GM12872 (cell line): ENCODE measurements around the gene HIVEP3.

Experiments
- TF ChIP-seq, protein P1 (sequence below): IDR thresholded peaks from 3 replicates; pipeline ENCODE4 v1.5.1; 2011; ENCODE audit warnings: low read depth, mild to moderate bottlenecking, low read length, moderate library complexity; ENCODE audit not compliant: insufficient read depth

The HIVEP3 gene

DNA sequence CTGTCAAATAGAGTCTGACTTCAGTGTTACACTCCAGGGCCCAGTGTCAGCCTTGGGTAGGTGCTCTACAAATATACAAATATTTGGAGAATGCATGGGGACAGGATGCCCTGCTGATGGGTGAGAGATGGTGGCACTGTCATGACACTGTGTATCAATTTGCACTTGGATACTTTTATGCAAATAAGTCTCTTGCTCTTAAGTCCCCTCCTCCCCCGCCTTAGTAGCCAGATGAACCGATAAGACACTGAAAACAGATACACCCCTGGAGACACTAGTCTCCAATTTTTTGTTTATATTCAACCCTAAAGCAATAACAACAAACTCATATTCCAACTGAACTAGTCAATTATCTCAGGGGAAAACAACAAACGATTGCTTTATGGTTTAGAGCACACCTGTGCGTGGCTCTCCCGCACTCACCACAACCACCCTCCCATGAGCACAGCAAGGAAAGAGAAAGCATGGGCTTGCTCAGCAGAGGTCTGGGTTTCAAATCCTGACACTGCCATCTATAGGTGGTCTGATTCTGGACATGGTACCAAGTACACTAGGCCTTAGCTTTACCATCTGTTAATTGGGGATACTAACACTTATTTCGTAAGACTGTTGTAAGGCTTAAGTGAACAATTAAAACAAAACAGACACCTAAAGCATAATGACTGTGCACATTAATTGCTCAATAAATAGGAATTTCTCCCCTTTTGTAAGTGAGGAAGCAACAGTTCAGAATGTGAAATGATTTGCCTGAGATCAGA, 50.3 kb downstream of the HIVEP3 start:
- TF ChIP-seq, protein P1, sequence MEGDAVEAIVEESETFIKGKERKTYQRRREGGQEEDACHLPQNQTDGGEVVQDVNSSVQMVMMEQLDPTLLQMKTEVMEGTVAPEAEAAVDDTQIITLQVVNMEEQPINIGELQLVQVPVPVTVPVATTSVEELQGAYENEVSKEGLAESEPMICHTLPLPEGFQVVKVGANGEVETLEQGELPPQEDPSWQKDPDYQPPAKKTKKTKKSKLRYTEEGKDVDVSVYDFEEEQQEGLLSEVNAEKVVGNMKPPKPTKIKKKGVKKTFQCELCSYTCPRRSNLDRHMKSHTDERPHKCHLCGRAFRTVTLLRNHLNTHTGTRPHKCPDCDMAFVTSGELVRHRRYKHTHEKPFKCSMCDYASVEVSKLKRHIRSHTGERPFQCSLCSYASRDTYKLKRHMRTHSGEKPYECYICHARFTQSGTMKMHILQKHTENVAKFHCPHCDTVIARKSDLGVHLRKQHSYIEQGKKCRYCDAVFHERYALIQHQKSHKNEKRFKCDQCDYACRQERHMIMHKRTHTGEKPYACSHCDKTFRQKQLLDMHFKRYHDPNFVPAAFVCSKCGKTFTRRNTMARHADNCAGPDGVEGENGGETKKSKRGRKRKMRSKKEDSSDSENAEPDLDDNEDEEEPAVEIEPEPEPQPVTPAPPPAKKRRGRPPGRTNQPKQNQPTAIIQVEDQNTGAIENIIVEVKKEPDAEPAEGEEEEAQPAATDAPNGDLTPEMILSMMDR = peak; percentile 68

DNA sequence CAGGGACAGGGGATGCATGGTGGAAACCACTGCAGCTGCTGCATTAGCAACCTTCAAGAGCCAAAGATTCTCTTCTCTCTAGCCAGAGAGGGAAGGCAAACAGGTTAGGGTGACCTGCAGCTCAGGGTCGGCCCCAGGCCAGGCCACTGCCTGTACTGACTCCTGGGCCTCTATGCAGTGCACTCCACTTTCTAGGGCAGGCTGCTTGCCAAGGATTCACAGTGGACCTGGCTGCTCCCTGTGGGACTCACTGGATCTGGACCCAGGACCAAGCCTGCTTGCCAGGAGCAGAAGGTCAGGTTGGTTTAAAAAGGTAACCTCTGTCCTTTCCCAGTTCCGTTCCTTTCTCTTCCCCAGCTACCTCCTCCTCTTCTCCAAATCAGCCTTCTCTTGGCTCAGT, 52.4 kb downstream of the HIVEP3 start:
- TF ChIP-seq, protein P1 = no peak

- TF ChIP-seq, protein P1 = no peak
Measured at GRCh38 chr1:41864471-41865040, 54.2 kb downstream of the HIVEP3 start.

DNA sequence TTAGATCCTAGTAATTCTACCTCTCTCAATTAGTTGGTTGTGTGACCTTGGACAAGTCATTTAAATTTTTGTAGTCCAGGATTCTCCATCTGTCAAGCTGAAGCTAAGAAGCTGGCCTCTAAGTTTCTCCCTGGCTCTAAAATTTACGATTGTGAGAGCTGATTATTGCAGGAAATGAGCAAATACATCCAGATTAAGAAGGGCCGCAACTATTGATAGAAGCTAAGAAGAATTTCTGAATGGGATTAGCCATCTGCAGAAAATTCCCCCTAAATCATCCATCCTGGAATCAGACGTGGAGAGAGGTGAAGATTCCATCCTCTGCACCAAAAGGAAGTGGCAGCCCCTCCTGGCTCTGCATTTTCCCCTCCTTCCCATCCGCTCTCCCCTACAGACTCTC, 55.0 kb downstream of the HIVEP3 start:
- TF ChIP-seq, protein P1 = no peak

DNA sequence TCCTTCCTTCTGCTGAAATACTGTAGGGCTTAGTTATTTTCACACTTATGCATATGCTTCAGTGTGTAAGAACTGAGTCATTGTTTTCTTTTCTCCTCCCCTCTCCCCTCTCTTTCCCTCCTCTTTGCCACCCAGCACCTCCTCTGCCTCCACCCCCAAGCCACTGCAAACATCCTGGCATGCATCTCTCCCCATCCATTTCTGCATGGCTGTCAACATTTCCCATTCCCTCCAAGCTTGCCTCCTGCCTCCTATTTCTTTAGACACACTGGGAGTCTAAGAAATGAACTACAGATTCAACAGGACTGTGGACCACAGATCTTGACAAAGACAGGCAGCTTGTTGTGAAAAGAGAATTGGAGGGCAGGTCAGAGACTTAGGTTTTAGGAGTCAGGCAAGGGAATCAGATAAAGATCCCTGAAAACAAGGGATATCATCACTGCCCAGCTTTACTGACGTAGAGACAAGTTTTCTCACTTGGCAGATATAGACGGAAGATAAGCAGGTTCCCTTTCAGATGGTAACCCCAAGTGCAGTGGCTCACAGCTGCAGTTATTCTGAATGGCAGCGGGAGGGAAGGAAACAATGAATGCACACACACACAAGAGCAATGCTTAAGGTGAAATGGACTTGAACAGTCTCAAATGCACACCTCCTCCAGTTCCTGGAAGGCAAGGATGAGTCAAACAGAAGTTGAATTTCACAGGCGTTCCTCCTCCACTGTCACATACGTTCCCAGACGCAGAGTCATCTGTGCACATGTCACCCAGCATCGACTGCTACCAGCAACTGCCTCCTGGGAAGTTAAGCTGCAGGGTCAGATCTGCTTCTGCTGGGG, 56.1 kb downstream of the HIVEP3 start:
- TF ChIP-seq, protein P1 = no peak

DNA sequence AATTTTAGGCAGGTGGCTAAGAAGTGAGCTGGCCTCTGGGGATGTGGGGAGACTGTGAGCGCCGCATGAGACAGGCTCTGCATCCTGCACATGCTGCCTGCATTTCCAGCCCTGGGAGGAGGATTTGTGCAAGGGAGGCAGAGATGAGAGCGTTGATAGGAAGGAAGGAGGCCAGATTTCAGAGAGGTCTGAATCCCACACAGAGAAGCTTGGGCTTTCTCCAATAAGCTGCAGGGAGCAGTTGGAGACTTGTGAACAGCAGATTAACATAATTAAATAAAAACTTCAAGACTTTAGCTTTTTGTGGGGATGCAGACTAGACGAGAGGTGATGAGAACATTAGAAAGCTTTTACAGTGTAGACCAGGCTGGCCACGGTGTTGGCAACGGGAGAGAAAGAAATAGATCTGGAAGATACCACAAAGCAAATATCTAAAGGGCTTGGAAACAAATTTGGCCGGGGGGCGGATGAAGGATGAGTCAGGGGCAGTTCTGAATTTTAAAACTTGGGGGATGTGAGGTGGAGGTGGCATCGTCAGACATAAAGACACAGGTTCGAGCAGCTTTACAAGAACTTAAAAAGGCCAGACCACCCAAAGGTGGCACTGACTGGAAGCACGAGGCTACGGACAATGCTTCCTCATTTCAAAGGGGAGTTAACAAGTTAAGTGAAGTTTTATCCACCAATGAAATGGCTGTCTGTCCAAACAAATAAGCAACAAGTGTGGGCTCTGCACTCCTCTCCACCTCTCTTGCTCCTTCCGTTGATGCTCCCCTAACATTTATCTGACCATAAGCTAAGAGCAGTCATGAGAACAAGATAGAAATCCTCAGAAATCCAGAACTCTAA, 57.0 kb downstream of the HIVEP3 start:
- TF ChIP-seq, protein P1 = no peak
